NCI-H510A treated with DMSO at 0.1 percent for 48 hours (cell line): ENCODE results near the gene PPP1R27.
"Not testable (repeated sequence)": the region's sequence is repeated elsewhere in the genome, so short reads cannot be mapped to it uniquely, and the experiment has no call there.

Experiments used
- DNase-seq: peaks from one replicate; lab custom pipeline; 2025; lab: John Stamatoyannopoulos, UW

Gene PPP1R27

GRCh38 chr17:81840826-81841778 is 6.3 kb upstream of the PPP1R27 start:
- no peak for DNase-seq

DNA sequence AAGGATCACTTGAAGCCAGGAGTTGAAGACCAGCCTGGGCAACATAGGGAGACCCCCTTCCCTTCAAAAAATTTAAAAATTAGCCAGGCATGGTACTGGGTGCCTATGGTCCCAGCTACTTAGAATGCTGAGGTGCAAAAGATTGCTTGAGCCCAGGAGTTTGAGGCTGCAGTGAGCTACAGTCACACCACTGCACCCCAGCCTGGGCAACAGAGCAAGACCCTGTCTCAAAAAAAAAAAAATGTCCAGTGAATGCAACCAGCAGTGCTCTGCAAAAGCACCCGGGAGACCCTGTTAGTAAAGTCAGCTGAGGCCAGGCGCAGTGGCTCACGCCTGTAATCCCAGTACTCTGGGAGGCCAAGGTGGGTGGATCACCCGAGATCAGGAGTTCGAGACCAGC is 5.2 kb upstream of the PPP1R27 start:
- DNase-seq = not testable (repeated sequence)

DNA sequence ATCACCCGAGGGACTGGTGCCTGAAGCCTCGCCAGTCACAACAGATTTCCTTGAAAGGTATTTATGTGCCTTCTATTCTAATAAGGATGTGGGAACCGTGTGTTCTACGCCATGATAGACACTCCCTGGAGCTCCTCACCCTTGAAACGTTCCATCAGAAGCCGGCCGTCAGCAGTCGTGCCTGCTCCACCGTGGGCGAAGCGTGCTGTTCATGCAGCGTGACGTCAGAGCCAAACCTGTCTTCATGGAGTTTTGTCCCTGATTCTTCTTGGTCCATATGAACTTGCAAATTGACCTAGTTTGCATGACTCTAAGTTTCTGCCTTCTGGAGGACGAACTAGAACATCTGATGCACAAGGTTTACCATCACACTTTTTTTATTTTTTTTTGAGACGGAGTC is 4.5 kb upstream of the PPP1R27 start:
- no peak for DNase-seq

- DNase-seq = no peak
Observed at GRCh38 chr17:81838753-81839255, 4.0 kb upstream of the PPP1R27 start.

DNA sequence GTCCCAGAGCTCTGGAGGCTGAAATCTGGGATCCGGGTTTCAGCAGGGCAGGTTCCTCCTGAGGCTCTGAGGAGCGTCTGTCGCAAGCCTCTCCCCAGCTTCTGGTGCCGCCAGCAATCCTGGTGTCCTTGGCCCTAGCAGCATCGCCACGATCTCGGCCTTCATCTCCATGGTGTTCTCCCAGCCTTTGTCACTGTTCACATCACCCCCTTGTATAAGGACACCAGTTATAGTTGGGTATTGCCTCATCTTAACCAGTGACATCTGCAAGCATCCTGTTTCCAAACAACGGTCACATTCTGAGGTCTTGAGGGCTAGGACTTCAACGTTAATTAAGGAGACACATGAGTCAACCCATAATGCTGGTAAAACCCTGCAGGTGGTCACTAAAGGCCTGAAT is 2.8 kb upstream of the PPP1R27 start:
- no peak for DNase-seq

GRCh38 chr17:81833921-81834830 is 674 bp downstream of the PPP1R27 start:
- no peak for DNase-seq

DNA sequence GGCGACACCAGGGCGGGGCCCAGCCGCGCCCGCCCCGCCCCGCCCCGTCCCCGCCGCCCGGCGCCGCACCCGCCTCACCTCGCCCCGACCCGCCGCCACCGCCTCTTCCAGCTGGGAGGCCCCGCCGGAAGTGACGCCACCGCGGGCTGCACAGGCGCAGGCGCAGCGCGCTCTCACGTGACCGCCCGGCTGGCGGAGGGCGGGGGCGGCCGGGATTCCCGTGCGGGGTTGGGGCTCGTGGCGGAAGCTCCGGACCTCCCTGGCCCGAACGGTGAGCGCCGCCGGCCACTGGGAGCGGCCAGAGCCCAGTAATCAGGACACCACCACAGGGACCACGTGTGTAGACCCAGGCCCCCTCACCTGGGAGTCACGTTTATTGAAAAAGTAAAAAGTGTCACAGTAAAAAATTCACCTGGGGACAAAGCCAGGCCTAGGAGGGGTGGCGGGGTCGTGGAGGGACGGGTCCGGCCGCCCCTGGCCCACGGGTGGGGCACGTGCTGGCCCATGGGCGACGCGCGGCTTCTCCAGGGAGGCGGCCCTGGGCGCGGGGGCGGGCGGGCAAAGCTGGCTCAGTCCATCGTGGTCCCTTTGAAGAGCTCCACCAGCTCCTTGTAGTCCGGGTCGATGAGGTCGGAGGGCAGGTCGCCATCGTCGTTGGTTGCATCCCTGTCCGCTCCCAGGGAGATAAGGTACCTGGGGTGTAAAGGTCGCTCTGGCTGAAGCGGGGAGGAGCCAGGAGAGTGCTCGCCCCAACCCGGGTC is 1.5 kb downstream of the PPP1R27 start, which contains the start of gene MCRIP1:
MCRIP1 (minus strand) TSS at position 132 of the 761 bp plus-strand sequence. CDS start 8,785 bp downstream, outside the sequence.
- DNase-seq = peak; percentile 90

- DNase-seq = peak; percentile 73
Observed at GRCh38 chr17:81832608-81833159, 2.2 kb downstream of the PPP1R27 start.

DNA sequence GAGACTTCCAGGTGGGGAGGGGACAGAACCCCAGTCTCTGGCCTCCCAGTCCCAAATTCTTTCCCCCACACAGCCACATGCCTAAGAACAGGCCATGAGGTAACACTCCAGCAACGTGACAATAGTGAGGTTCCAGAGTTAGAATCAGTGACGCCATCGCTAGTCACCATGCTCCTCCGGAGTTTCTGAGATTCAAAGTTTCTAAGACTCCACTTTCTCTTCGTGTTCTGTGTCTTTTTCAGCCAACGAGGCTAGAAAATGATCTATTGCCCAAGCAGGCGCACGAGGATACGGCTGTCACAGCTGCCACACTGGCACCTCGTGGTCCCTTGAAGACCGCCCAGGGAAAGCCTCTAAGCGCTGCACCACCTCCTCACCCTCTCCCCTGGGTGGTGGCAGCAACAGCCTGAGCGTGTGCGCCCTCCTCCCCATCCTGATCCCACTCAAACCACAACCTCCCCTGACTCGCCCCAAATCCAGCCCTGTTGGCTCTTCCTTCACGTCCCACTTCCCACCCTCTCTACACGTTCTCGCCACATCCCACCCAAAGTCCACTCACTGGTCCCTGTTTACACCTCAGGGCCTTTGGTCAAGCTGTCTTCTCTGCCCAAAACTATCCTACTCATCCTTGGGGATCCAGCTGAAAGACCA is 2.8 kb downstream of the PPP1R27 start:
- no peak for DNase-seq

- no peak for DNase-seq
Observed at GRCh38 chr17:81831563-81831956, 3.3 kb downstream of the PPP1R27 start.

- DNase-seq = no peak
Observed at GRCh38 chr17:81829858-81830257, 5.0 kb downstream of the PPP1R27 start.

GRCh38 chr17:81828656-81829055 is 6.2 kb downstream of the PPP1R27 start:
- no peak for DNase-seq

DNA sequence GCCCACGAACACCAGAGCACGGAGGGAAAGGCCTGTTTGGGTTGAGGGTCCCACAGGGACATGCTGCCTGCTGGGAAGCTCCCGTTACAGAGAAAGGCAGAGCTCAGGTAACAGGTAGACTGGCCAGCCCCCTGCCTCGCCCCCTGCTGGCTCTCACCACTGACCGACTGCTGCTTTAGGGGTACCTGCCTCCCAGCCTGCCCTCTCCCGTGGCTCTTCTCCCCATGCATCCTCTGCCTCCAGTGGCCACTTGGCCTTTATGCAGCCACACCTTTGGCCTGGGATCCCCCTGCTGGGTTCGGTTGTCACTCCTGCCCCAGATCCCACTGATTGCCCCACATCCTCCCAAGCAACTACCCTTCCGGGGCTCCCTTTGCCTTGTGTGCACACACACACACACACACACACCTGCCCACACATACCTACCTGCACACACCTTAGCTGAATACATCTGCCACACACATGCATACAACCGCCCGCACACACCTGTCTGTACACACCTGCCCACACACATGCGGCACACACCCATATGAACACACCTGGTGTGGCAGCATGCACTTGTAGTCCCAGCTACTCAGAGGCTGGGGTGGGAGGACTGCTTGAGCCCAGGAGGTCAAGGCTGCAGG is 8.9 kb downstream of the PPP1R27 start:
- no peak for DNase-seq

- DNase-seq = no peak
Observed at GRCh38 chr17:81824595-81824994, 10.3 kb downstream of the PPP1R27 start.

GRCh38 chr17:81823820-81824550 is 10.9 kb downstream of the PPP1R27 start:
- DNase-seq = no peak

DNA sequence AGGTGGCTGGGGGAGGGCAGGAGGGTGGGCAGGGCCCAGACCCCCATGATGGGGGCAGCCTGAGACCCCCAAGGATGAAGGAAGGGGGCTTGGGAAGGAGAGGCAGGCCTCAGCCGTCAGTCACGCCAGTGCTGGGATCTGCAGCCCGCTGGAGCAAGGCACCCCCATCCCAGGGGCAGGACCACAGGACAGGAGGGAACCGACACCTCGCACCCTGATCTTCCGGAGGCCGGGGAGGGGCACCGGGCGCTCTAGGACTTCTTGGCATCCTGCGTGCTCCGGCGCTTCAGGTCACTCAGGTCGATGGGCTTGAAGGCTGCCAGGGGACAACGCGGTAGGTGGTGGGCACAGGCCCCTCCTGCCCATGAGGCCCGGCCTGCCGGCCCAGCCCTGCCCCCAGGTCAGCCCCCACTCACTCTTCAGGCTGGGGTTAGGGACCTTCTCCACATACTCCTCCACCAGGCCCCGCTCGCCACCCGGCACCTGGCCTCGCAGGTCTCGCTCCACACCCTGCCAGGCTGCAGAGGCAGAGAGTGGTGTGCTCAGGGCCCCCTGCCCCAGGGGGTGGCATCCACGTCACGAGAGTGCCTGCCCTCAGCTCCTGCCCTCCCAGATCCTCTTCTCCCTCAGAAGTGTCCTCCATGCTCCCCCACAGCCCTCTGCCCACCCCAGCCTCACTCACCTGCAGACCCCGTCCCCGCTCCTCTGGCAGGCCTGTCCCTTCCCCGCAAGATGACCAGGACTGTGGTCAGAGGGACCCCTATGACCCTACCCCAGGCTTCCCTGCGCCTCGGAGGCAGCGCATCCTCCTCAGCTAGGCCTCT is 11.6 kb downstream of the PPP1R27 start:
- no peak for DNase-seq

DNA sequence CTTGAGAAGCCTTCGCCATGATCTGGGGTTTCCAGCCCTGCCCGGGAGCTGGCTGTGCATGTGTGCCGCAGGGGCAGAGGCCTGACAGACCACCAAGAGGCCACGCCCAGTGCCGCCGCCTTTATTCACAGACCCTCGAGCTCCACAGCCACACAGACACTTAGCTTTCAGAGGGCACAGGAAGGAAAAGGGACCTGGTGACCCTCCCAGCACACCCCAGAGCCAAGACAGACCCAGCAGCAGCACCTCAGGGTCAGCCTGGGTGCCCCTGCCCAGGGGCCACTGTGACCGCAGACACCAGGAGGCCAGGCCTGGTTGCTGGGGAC is 12.6 kb downstream of the PPP1R27 start:
- no peak for DNase-seq

GRCh38 chr17:81821603-81822311 is 13.1 kb downstream of the PPP1R27 start:
- peak; percentile 72 for DNase-seq
